Measurements from ENCODE around the gene LRRC25. TPM values are rescaled to one million over a fixed set of nuclear protein-coding genes. Genes with fewer than 3 reads are reported as not detected.

Gene LRRC25
- total RNA-seq, 1 experiment from 2014 or later: not detected

DNA sequence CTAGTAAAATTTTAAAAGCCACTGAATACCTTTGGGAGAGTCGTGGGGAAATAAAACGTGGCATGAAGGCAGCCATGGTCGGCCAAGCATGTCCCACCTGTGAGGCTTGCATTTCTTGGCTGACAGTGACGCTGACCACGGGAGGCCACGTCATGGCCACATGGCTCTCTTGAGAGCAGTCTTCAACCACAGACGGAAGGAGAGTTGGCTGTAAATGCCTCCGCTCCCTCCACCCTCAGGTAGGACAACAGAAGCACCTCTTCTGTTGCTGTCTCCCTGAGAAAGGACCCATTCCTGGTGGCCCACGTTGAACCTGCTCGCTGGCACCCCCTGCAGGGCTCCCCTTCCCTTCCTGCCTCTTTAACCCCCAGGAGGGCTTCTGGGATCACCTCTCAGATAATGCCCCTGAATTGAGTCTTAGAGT, 10.6 kb upstream of the LRRC25 start:
- no CpG with 5 or more reads among the region's 10 CpGs for WGBS (ENCODE audit: extremely low coverage, insufficient read length, low lambda C conversion rate)
- no peaks in the 10 kb centered on the region for H3K36me3 Mint-ChIP-seq (ENCODE audit: insufficient read depth in 1 of 3, low read depth in 3 of 3)

More for the DNA sequence above, 10.6 kb upstream of the LRRC25 start:
- H3K4ac ChIP-seq (ENCODE audit: low read depth, low read length): no peak overlapping the region
- no peaks in the 10 kb centered on the region for H3K79me2 ChIP-seq (ENCODE audit: insufficient read depth, low read length)
- H2AFZ ChIP-seq (ENCODE audit: low read length): no peak overlapping the region
- no peak overlapping the region for H3K9ac ChIP-seq (ENCODE audit: extremely low read depth, insufficient read length, low read length)
- no peak overlapping the region for H2BK5ac ChIP-seq (ENCODE audit: insufficient read length, low read length)
- no peak overlapping the region for H3K4me3 Mint-ChIP-seq
- no peaks in the 10 kb centered on the region for H4K20me1 ChIP-seq (ENCODE audit: control insufficient read depth, insufficient read depth, insufficient read length)
- H3K27ac Mint-ChIP-seq: no peak overlapping the region
- no peak overlapping the region for H3K56ac ChIP-seq (ENCODE audit: insufficient read length, low read depth, low read length)
- H3K9me3 ChIP-seq (ENCODE audit: control insufficient read depth, low read depth, low read length): no peaks in the 10 kb centered on the region
- no peak overlapping the region for H3T11ph ChIP-seq (ENCODE audit: low read length)
- no peak overlapping the region for H2BK12ac ChIP-seq (ENCODE audit: insufficient read length, low read depth, low read length)
- no peak overlapping the region for H4K91ac ChIP-seq (ENCODE audit: insufficient read length, low read depth, low read length)
- H4K8ac ChIP-seq (replicated peaks; ENCODE audit: insufficient read length, low read depth, low read length): no peak overlapping the region
- H3K4me1 Mint-ChIP-seq: peaks cover 3 to 4% of the 10 kb centered on the region in 2 experiments
- no peaks in the 10 kb centered on the region for H3K79me1 ChIP-seq (ENCODE audit: insufficient read depth, low read depth, low read length, poor library complexity, severe bottlenecking)
- H3K27me3 ChIP-seq (ENCODE audit: insufficient read depth, low read length): no peaks in the 10 kb centered on the region
- no peaks in the 10 kb centered on the region for H3K23me2 ChIP-seq (ENCODE audit: insufficient read length, low read depth, low read length, poor library complexity, severe bottlenecking)
- no peaks in the 10 kb centered on the region for H3K9me3 Mint-ChIP-seq
- H2BK15ac ChIP-seq (ENCODE audit: low read depth, low read length): no peak overlapping the region
- H2AK5ac ChIP-seq (ENCODE audit: insufficient read length, low read length): no peak overlapping the region
- H2BK20ac ChIP-seq (ENCODE audit: low read depth, low read length, poor library complexity, severe bottlenecking): no peak overlapping the region
- H3K4me1 ChIP-seq (ENCODE audit: insufficient read depth, low read length): no peaks in the 10 kb centered on the region
- no peak overlapping the region for H2BK120ac ChIP-seq (ENCODE audit: low read depth, low read length, poor library complexity, severe bottlenecking)
- peaks cover 22% of the 10 kb centered on the region for H3K27me3 Mint-ChIP-seq (ENCODE audit: low read depth)
- H3K4me2 ChIP-seq (ENCODE audit: insufficient read depth, insufficient read length, low read length): no peak overlapping the region
- peak overlapping the region; percentile 58; the same call in 1 of the 2 replicates for H3K14ac ChIP-seq (ENCODE audit: insufficient read depth, low read length)
- peak; percentile 74 for DNase-seq
- TF ChIP-seq, protein P1, sequence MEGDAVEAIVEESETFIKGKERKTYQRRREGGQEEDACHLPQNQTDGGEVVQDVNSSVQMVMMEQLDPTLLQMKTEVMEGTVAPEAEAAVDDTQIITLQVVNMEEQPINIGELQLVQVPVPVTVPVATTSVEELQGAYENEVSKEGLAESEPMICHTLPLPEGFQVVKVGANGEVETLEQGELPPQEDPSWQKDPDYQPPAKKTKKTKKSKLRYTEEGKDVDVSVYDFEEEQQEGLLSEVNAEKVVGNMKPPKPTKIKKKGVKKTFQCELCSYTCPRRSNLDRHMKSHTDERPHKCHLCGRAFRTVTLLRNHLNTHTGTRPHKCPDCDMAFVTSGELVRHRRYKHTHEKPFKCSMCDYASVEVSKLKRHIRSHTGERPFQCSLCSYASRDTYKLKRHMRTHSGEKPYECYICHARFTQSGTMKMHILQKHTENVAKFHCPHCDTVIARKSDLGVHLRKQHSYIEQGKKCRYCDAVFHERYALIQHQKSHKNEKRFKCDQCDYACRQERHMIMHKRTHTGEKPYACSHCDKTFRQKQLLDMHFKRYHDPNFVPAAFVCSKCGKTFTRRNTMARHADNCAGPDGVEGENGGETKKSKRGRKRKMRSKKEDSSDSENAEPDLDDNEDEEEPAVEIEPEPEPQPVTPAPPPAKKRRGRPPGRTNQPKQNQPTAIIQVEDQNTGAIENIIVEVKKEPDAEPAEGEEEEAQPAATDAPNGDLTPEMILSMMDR (conservative IDR thresholded peaks at IDR 0.05): peak; percentile 72
- H3K27ac ChIP-seq (ENCODE audit: insufficient read length, low read depth, low read length): no peak overlapping the region
- peak overlapping the region; percentile 73 for H3K18ac ChIP-seq (ENCODE audit: insufficient read length, low read depth, low read length)
- no peak overlapping the region for H4K5ac ChIP-seq (ENCODE audit: insufficient read length, low read depth, low read length)
- no peak overlapping the region for H3K23ac ChIP-seq (ENCODE audit: insufficient read length, low read depth, low read length)
